Upper lobe of left lung (tissue), 6 donors: ENCODE data around the gene SPSB1. TPM values are rescaled to one million over a fixed set of nuclear protein-coding genes. Genes with fewer than 3 reads are reported as not detected.
A peak's percentile ranks its signal among the peaks of the same experiment; 100 is the strongest.

Experiments
- ATAC-seq, 2 donors: fragments of 200-7000 bp; cut with Tn5 transposase; one replicate each; pipeline ENCODE4 v1.9.1; 2022; ENCODE audit warnings: mild to moderate bottlenecking in 2 of 2, moderate library complexity in 2 of 2; ENCODE audit not compliant: low FRiP score in 2 of 2
- DNase-seq, 2 donors: peaks; one replicate each; pipeline ENCODE4 v3.0.0-alpha.2; 2019 to 2020
- H3K27ac ChIP-seq, 4 donors: fragments of 200-600 bp; sonication (generic); one replicate each; pipeline ENCODE4 v1.5.1; 2016 to 2019
- H3K27me3 ChIP-seq, 4 donors: fragments of 200-600 bp; sonication (generic); one replicate each; pipeline ENCODE4 v1.5.1; 2017 to 2019
- H3K36me3 ChIP-seq, 4 donors: fragments of 200-600 bp; sonication (generic); one replicate each; pipeline ENCODE4 v1.5.1; 2016 to 2019
- H3K4me1 ChIP-seq, 4 donors: fragments of 200-600 bp; sonication (generic); one replicate each; pipeline ENCODE4 v1.5.1; 2018 to 2019
- H3K4me3 ChIP-seq, 4 donors: fragments of 200-600 bp; sonication (generic); one replicate each; pipeline ENCODE4 v1.5.1; 2017 to 2019; ENCODE audit warnings: mild to moderate bottlenecking in 2 of 4, moderate library complexity in 1 of 4
- H3K9me3 ChIP-seq, 4 donors: fragments of 200-600 bp; sonication (generic); one replicate each; pipeline ENCODE4 v1.5.1; 2018 to 2019
- CTCF ChIP-seq, 6 experiments: fragments of 450-650 bp in 4 of 6; fragments of 200-600 bp in 2 of 6; sonication (generic) in 2 of 6; IDR thresholded peaks; one replicate each; pipeline ENCODE4 v1.5.1; 2016 to 2019; ENCODE audit warnings: antibody characterized with exemption in 6 of 6
- EP300 ChIP-seq, 4 donors: sonication (generic); formaldehyde crosslinking; IDR thresholded peaks; one replicate each; pipeline ENCODE4 v1.5.1; 2017; ENCODE audit warnings: antibody characterized with exemption in 4 of 4, control low read depth in 2 of 4
- POLR2A ChIP-seq, 4 donors: fragments of 450-650 bp; IDR thresholded peaks; one replicate each; pipeline ENCODE4 v1.5.1; 2016 to 2017; ENCODE audit warnings: antibody characterized with exemption in 4 of 4, mild to moderate bottlenecking in 2 of 4
- POLR2AphosphoS5 ChIP-seq, 2 donors: sonication (generic); formaldehyde crosslinking; IDR thresholded peaks; one replicate each; pipeline ENCODE4 v1.5.1; 2017; ENCODE audit warnings: antibody characterized with exemption in 2 of 2
- WGBS, 2 donors: methylation state at CpG; one replicate each; pipeline ENCODE4 v1.1.5; 2017 to 2018; 5-methylcytosine and 5-hydroxymethylcytosine counted together
- total RNA-seq, 6 donors: library from RNA; depleted of rRNA in 4 of 6; stranded (reverse); fragments of >200 nt in 4 of 6; gene quantifications; one replicate each; pipeline versions ENCODE4 v1.1.0 to v1.2.1, GENCODE V29; 2016 to 2021
- donor health status: DM: no; HTN: no; CAD: no; lungs with moderate emphysema.
- donor health status: DM: no; HTN: yes; CAD: no; lungs with severe emphysema.

Gene SPSB1
- total RNA-seq, 6 donors from 2014 or later: 21.0 to 49.1 (median 30.3) TPM

DNA sequence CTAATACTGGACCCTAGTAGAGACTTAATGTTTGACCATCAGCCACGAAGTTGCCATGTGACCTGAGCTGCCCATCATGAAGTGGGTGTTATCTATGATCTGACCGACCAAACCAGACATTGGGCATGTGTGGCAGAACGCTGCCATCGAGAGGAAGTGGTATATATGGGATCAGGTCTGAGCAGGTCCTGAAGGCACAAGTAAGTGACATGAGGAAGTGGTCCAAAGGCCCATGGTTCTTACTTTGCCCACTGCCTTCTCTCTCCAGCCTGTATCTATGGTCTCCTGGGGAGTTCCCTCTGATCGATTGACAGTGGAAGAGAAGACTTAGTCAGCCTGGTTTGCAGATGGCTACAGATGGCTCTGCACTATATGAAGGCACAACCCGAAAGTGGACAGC is 7.9 kb downstream of the SPSB1 start:
- no peak for TF ChIP-seq POLR2A (IDR thresholded peaks at IDR 0.05)
- no peak for TF ChIP-seq CTCF (IDR thresholded peaks at IDR 0.05)
- TF ChIP-seq POLR2AphosphoS5 (IDR thresholded peaks at IDR 0.05): no peak
- no peak for TF ChIP-seq EP300 (IDR thresholded peaks at IDR 0.05)
- 46 to 73% methylated on average over 4 to 6 of the region's 6 CpGs for WGBS, 2 donors
- ATAC-seq: no peak
- Histone ChIP-seq H3K27me3 (no peaks in the 10 kb centered on the region), H3K4me1 (peaks cover 24 to 70% (median 49%) of the 10 kb centered on the region in 4 donors), H3K27ac (peak overlapping the region; percentile 29 to 85 (median 61)), H3K36me3 (no peaks in the 10 kb centered on the region), H3K9me3 (no peaks in the 10 kb centered on the region), H3K4me3 (no peak overlapping the region)
- no peak for DNase-seq

DNA sequence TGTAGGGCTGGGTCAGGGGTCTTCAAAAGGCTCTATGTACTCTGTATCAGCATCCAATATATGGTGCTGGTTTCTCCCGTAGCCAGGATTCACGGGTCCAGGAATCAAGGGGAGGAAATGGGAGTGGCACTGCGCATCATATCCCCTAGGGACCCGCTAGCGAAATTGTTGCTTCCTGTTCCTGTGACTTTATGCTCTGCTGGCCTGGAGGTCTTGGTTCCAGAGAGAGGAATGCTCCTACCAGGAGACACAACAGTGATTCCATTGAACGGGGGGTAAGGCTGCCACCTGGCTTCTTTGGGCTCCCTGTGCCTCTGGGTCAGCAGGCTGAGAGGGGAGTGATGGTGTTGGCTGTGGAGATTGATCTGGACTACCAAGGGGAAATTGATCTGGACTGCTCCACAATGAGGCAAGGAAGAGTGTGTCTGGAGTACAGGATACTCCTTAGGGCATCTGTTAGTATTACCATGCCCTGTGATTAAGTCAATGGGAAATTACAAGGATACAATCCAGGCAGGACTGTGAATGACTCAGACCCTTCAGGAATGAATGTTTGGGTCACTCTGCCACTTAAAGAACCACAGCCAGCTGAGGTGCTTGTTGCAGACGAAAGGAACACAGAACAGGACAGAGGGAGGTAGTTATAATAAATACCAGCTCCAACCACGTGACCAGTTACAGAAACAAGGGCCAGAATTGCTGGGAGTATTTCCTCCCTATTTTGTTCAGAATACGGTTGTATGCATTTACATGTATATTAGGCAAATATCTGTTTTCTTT is 10.2 kb downstream of the SPSB1 start:
- TF ChIP-seq POLR2AphosphoS5 (IDR thresholded peaks at IDR 0.05) (peak in 1 of 2 donors; percentile 49), CTCF (IDR thresholded peaks at IDR 0.05) (peak in 2 of 6 experiments; percentile 8 to 9), EP300 (IDR thresholded peaks at IDR 0.05) (peak in 2 of 4 donors; percentile 30 to 92), POLR2A (IDR thresholded peaks at IDR 0.05) (no peak)

DNA sequence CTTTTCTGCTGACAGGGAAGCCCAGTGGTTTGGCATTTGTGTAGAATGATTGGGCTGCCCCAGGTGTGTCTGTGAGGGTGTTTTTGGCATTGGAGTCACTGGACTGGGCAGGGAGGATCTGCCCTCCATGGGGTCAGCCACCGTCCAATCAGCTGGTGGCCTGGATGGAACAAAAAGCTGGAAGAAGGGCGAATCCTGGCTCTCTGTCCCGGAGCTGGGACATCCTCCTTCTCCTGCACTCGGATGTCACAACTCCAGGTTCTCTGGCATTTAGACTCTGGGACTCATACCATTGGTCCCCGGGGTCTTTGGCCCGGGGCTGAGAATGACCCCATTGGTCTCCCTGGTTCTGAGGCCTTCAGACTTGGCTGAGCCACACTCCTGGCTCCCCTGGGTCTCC is 11.2 kb downstream of the SPSB1 start:
- Histone ChIP-seq H3K9me3 (no peaks in the 10 kb centered on the region), H3K4me3 (no peak overlapping the region), H3K36me3 (no peaks in the 10 kb centered on the region), H3K27ac (peak overlapping the region; percentile 76 to 87 (median 82)), H3K4me1 (peaks cover 24 to 63% (median 42%) of the 10 kb centered on the region in 4 donors), H3K27me3 (no peaks in the 10 kb centered on the region)
- 94% methylated on average over 6 of the region's 6 CpGs; no CpG with 5 or more reads in 1 of the 2 donors for WGBS, 2 donors
- ATAC-seq: no peak
- DNase-seq: no peak
- TF ChIP-seq POLR2AphosphoS5 (IDR thresholded peaks at IDR 0.05) (no peak), POLR2A (IDR thresholded peaks at IDR 0.05) (no peak), EP300 (IDR thresholded peaks at IDR 0.05) (no peak), CTCF (IDR thresholded peaks at IDR 0.05) (no peak)

More for the DNA sequence above, 10.2 kb downstream of the SPSB1 start:
- Histone ChIP-seq H3K4me3 (no peak overlapping the region), H3K36me3 (no peaks in the 10 kb centered on the region), H3K4me1 (peaks cover 24 to 63% (median 42%) of the 10 kb centered on the region in 4 donors), H3K9me3 (no peaks in the 10 kb centered on the region), H3K27me3 (no peaks in the 10 kb centered on the region), H3K27ac (peak overlapping the region; percentile 76 to 87 (median 82))
- peak; percentile 75 to 89 for ATAC-seq
- DNase-seq: peak in 1 of 2 donors; percentile 85
- WGBS, 2 donors: 54 to 57% methylated on average over 9 of the region's 9 CpGs

DNA sequence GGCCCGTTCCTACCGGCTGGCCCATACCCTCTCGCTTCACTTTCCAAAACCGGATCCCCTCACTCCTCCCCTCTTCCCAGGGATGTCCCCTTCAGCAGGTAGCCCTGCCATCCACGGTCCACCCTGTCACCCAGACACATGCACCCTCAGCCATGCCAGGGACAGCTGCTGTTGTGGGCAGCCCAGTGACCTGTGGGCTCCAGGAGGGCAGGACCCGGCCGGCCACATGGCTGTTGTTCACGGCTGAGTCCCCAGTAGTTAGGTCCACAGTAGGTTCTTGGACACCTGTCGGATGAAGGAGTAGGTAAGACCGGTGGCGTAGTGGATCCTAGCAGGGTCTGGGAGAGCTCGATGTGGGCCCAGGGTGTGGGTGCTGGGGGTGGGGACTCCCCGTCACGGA is 12.5 kb downstream of the SPSB1 start:
- no peak for ATAC-seq
- Histone ChIP-seq H3K4me1 (peaks cover 22 to 56% (median 39%) of the 10 kb centered on the region in 4 donors), H3K9me3 (no peaks in the 10 kb centered on the region), H3K27ac (peak overlapping the region in 1 of 4 donors; percentile 6), H3K4me3 (no peak overlapping the region), H3K36me3 (no peaks in the 10 kb centered on the region), H3K27me3 (no peaks in the 10 kb centered on the region)
- DNase-seq: no peak
- 94 to 97% methylated on average over 11 to 14 of the region's 14 CpGs for WGBS, 2 donors
- TF ChIP-seq EP300 (IDR thresholded peaks at IDR 0.05) (no peak), POLR2A (IDR thresholded peaks at IDR 0.05) (no peak), CTCF (IDR thresholded peaks at IDR 0.05) (no peak), POLR2AphosphoS5 (IDR thresholded peaks at IDR 0.05) (no peak)
